GM18505 (cell line): ENCODE data around the gene TOMM20.
"Not testable (repeated sequence)": the region's sequence is repeated elsewhere in the genome, so short reads cannot be mapped to it uniquely, and the experiment has no call there.

ENCODE experiments used
- ATAC-seq: cut with Tn5 transposase; IDR thresholded peaks from one replicate; pipeline ENCODE4 v1.9.1; 2021; ENCODE audit not compliant: unreplicated experiment
- POLR2A ChIP-seq: IDR thresholded peaks from 4 replicates; pipeline ENCODE4 v1.6.1; 2011; ENCODE audit warnings: borderline replicate concordance; ENCODE audit not compliant: insufficient read depth, insufficient read length; ENCODE audit errors: extremely low read depth

Gene TOMM20

GRCh38 chr1:235090406-235091069 lies 38.1 kb downstream of the TOMM20 start:
- ATAC-seq: no peak
- TF ChIP-seq POLR2A: no peak

- ATAC-seq: no peak
- TF ChIP-seq POLR2A: no peak
These were observed 39.7 kb downstream of the TOMM20 start for GRCh38 chr1:235088907-235089306.

- no peak for TF ChIP-seq POLR2A
- ATAC-seq: no peak
These were observed 40.2 kb downstream of the TOMM20 start for GRCh38 chr1:235088430-235088829.

- ATAC-seq: no peak
- no peak for TF ChIP-seq POLR2A
These were observed 40.7 kb downstream of the TOMM20 start for GRCh38 chr1:235087906-235088305.

GRCh38 chr1:235085411-235086117 lies 43.1 kb downstream of the TOMM20 start:
- ATAC-seq: not testable (repeated sequence)

- ATAC-seq: not testable (repeated sequence)
These were observed 47.8 kb downstream of the TOMM20 start for GRCh38 chr1:235080788-235081187.

- not testable (repeated sequence) for ATAC-seq
These were observed 48.4 kb downstream of the TOMM20 start for GRCh38 chr1:235080297-235080657.

- TF ChIP-seq POLR2A: no peak
- no peak for ATAC-seq
These were observed 49.0 kb downstream of the TOMM20 start for GRCh38 chr1:235079443-235080296.

- ATAC-seq: no peak
- TF ChIP-seq POLR2A: no peak
These were observed 49.9 kb downstream of the TOMM20 start for GRCh38 chr1:235078480-235079381.

- no peak for ATAC-seq
These were observed 50.8 kb downstream of the TOMM20 start for GRCh38 chr1:235077571-235078479.

GRCh38 chr1:235077163-235077540 lies 51.5 kb downstream of the TOMM20 start:
- no peak for ATAC-seq
- TF ChIP-seq POLR2A: no peak

More at GRCh38 chr1:235077571-235078479, 50.8 kb downstream of the TOMM20 start:
- peak; percentile 32 for TF ChIP-seq POLR2A

- TF ChIP-seq POLR2A: no peak
- no peak for ATAC-seq
These were observed 52.0 kb downstream of the TOMM20 start for GRCh38 chr1:235076504-235077162.
